SU-DHL-6 (cell line): ENCODE measurements around the gene MRPS27.

Experiments used
- H2AFZ ChIP-seq: fragments of 200-600 bp; sonication (generic); 2 replicates; pipeline ENCODE4 v1.6.1; 2014; ENCODE audit warnings: low read depth, mild to moderate bottlenecking, moderate library complexity, mixed read lengths, antibody characterized with exemption, low read length; ENCODE audit not compliant: severe bottlenecking
- H3F3A ChIP-seq: fragments of 200-600 bp; shearing (Covaris generic); 2 replicates; pipeline ENCODE4 v1.6.0; 2016; ENCODE audit warnings: antibody characterized with exemption, mild to moderate bottlenecking; ENCODE audit not compliant: insufficient read depth
- H3K27ac ChIP-seq: fragments of 200-600 bp; sonication (generic); 2 replicates; pipeline ENCODE4 v1.5.1; 2016; ENCODE audit warnings: low read depth, mild to moderate bottlenecking, low read length, moderate library complexity, mixed read lengths
- H3K27me3 ChIP-seq: fragments of 200-600 bp; sonication (generic), shearing (Covaris generic); 2 replicates; pipeline ENCODE4 v1.6.0; 2014; ENCODE audit warnings: mild to moderate bottlenecking, low read length
- H3K36me3 ChIP-seq: fragments of 200-600 bp; sonication (generic); 2 replicates; pipeline ENCODE4 v1.6.1; 2014; ENCODE audit warnings: mild to moderate bottlenecking, low read length, mixed read lengths
- H3K4me2 ChIP-seq: fragments of 300-600, 200-600 bp; shearing (Covaris generic), sonication (generic); 2 replicates; pipeline ENCODE4 v1.6.0; 2014; ENCODE audit warnings: low read length, low read depth, mild to moderate bottlenecking; ENCODE audit not compliant: poor library complexity, severe bottlenecking
- H3K4me3 ChIP-seq: fragments of 200-600 bp; sonication (generic); 2 replicates; pipeline ENCODE4 v1.5.1; 2014; ENCODE audit warnings: antibody characterized with exemption, low read length, mild to moderate bottlenecking, mixed read lengths; ENCODE audit not compliant: insufficient read depth, poor library complexity, severe bottlenecking
- H3K79me2 ChIP-seq: fragments of 200-600 bp; sonication (generic); 2 replicates; pipeline ENCODE4 v1.6.1; 2014; ENCODE audit warnings: mild to moderate bottlenecking, low read length, moderate library complexity; ENCODE audit not compliant: insufficient read depth
- H3K9ac ChIP-seq: fragments of 200-600 bp; sonication (generic); 2 replicates; pipeline ENCODE4 v1.7.0; 2014; ENCODE audit warnings: mild to moderate bottlenecking, low read length
- H3K9me2 ChIP-seq: fragments of 200-600 bp; sonication (generic); replicated peaks from 2 replicates; pipeline ENCODE4 v1.6.1; 2014; ENCODE audit warnings: low read length; ENCODE audit not compliant: insufficient read depth
- H3K9me3 ChIP-seq: fragments of 200-600 bp; sonication (generic); 2 replicates; pipeline ENCODE4 v1.6.1; 2014; ENCODE audit warnings: low read length, mixed read lengths; ENCODE audit not compliant: insufficient read depth
- H4K20me1 ChIP-seq: fragments of 200-600 bp; sonication (generic); 2 replicates; pipeline ENCODE4 v1.6.1; 2014; ENCODE audit warnings: low read depth, mild to moderate bottlenecking, antibody characterized with exemption, low read length, moderate library complexity, mixed read lengths
- CTCF ChIP-seq: fragments of 200-600 bp; sonication (generic); IDR thresholded peaks from one replicate; pipeline ENCODE4 v1.5.1; 2017; ENCODE audit warnings: antibody characterized with exemption, mild to moderate bottlenecking, low read length, moderate library complexity; ENCODE audit not compliant: insufficient read depth, poor library complexity, severe bottlenecking
- EZH2phosphoT487 ChIP-seq: fragments of 200-600 bp; sonication (generic), shearing (Covaris generic); conservative IDR thresholded peaks from 2 replicates; pipeline ENCODE4 v1.6.1; 2018; ENCODE audit warnings: mild to moderate bottlenecking, antibody characterized with exemption, low read length, moderate library complexity, mixed read lengths

Gene MRPS27

GRCh38 chr5:72202331-72202825 is 117.7 kb downstream of the MRPS27 start:
- Histone ChIP-seq H3K36me3 (no peaks in the 10 kb centered on the region), H3K27ac (no peak overlapping the region)

GRCh38 chr5:72199681-72200080 is 120.4 kb downstream of the MRPS27 start:
- no peaks in the 10 kb centered on the region for H3K9me3 ChIP-seq

More at GRCh38 chr5:72202331-72202825, 117.7 kb downstream of the MRPS27 start:
- Histone ChIP-seq H2AFZ (no peak overlapping the region), H4K20me1 (no peaks in the 10 kb centered on the region), H3K4me3 (no peak overlapping the region), H3K9ac (no peak overlapping the region), H3F3A (no peaks in the 10 kb centered on the region), H3K9me3 (no peaks in the 10 kb centered on the region), H3K79me2 (no peaks in the 10 kb centered on the region), H3K27me3 (no peaks in the 10 kb centered on the region), H3K4me2 (no peak overlapping the region), H3K9me2 (no peaks in the 10 kb centered on the region)
- TF ChIP-seq EZH2phosphoT487 (no peak), CTCF (no peak)

GRCh38 chr5:72197393-72197792 is 122.6 kb downstream of the MRPS27 start:
- no peaks in the 10 kb centered on the region for H3K79me2 ChIP-seq
- H3K9me2 ChIP-seq: no peaks in the 10 kb centered on the region
- no peaks in the 10 kb centered on the region for H3K36me3 ChIP-seq
- no peak overlapping the region for H3K27ac ChIP-seq
- no peaks in the 10 kb centered on the region for H4K20me1 ChIP-seq
- H3K9me3 ChIP-seq: no peaks in the 10 kb centered on the region
- H3K27me3 ChIP-seq: no peaks in the 10 kb centered on the region
- no peak for TF ChIP-seq CTCF
- H3K4me3 ChIP-seq: no peak overlapping the region
- no peak overlapping the region for H3K9ac ChIP-seq
- 0 out of 2 replicates have a peak, but pooled peaks cover 3% of the 10 kb centered on the region for H3F3A ChIP-seq
- H3K4me2 ChIP-seq: no peak overlapping the region
- H2AFZ ChIP-seq: no peak overlapping the region

More at GRCh38 chr5:72199681-72200080, 120.4 kb downstream of the MRPS27 start:
- Histone ChIP-seq H3K79me2 (no peaks in the 10 kb centered on the region), H3F3A (0 out of 2 replicates have a peak, but pooled peaks cover 3% of the 10 kb centered on the region), H3K27ac (no peak overlapping the region), H3K4me2 (no peak overlapping the region), H3K27me3 (no peaks in the 10 kb centered on the region), H3K9me2 (no peaks in the 10 kb centered on the region), H3K36me3 (no peaks in the 10 kb centered on the region), H3K9ac (no peak overlapping the region), H3K4me3 (no peak overlapping the region), H4K20me1 (no peaks in the 10 kb centered on the region), H2AFZ (no peak overlapping the region)
- TF ChIP-seq EZH2phosphoT487 (no peak), CTCF (no peak)
